Activated CD8-positive, alpha-beta memory T cell treated with anti-CD3 and anti-CD28 coated beads, Interleukin-2, amount 50 U/mL, for 48 hours (primary cell): ENCODE results near the gene STEAP1B.

Experiments used
- DNase-seq: peaks from one replicate; pipeline ENCODE4 v3.0.0-alpha.2; 2020

Gene STEAP1B

DNA sequence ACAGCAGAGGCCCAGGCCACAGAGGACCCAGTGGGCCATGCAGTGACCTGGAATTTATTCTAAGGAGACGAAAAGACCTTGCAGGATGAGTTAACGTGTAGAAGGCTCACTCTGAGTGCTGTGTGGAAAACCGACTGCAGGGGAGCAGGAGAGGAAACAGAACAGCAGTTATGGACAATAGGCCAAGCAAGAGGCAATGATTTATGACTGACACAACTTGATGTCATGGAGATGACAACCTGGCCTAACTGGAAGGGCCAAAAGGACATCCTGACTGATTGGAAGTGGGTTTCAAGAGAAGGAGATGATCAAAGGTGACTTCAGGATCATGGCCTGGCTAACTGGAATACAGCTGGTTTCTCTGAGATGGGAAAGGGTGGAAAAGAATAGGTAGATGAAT is 72.9 kb downstream of the STEAP1B start:
- DNase-seq: no peak

- no peak for DNase-seq
These were observed 73.4 kb downstream of the STEAP1B start for GRCh38 chr7:22426463-22427094.

- no peak for DNase-seq
These were observed 74.6 kb downstream of the STEAP1B start for GRCh38 chr7:22425361-22425760.

DNA sequence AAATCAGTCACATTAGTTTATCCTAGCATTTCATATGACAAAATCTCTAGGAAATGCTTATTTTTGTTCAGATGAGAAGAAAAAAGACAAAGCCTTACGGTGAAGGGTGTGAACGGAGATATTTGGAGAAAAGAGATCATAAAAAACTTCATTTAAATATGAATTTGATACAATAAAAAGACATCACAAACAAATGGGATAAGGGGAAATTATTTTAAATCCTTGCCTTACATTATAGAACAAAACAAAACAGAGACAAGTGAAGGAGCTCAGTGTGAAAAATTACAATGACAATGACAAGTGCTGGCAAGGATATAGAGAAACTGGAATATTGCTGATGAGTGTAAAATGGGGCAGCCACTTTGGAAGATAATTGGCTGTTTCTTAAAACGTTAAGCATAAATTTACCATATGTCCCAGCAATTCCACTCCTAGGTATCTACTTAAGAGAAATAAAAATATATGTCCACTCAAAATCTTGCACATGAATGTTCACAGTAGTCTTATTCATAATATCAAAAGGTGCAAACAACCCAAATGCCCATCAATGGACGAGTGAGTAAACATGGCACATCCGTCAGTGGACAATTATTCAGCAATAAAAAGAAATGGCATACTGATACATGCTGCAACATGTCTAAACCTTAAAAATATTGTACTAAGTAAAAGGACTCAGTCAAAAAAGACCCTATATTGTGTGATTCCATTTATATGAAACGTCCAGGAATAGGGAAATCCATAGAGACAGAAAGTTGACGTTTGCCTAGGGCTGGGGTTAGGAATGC is 77.0 kb downstream of the STEAP1B start:
- DNase-seq: no peak

DNA sequence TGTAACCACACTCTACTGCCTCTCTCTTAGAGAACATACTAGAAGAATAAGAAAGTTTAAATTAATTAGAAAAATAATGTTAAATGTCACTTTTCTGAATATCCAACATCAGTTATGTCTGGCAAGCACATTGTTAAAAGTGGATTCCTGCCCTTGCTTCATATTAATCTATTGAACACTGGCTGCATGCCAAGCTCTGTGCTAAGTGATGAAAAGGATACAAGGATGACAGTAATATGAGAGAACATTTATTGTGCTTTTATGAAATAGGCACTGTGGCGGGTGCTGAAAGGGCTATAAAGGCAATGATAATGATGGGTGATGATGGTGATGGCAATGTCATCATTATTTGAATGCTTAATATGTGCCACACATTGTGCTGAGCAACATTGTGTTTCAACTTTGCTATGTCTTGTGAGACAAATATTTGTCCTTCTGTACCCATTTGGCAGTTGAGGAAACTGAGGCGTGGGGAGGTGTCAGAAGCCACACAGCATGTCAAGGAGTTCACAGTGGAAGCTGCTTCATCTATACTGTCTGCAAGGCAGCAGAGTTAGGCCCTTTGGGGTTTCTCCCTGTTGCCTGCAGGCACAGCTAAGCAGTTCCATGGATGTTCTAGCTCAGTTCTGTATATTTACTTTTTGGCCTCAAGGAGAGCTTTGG is 78.9 kb downstream of the STEAP1B start:
- DNase-seq: no peak

- no peak for DNase-seq
These were observed 80.0 kb downstream of the STEAP1B start for GRCh38 chr7:22420008-22420407.

- DNase-seq: no peak
These were observed 80.5 kb downstream of the STEAP1B start for GRCh38 chr7:22419488-22419887.

DNA sequence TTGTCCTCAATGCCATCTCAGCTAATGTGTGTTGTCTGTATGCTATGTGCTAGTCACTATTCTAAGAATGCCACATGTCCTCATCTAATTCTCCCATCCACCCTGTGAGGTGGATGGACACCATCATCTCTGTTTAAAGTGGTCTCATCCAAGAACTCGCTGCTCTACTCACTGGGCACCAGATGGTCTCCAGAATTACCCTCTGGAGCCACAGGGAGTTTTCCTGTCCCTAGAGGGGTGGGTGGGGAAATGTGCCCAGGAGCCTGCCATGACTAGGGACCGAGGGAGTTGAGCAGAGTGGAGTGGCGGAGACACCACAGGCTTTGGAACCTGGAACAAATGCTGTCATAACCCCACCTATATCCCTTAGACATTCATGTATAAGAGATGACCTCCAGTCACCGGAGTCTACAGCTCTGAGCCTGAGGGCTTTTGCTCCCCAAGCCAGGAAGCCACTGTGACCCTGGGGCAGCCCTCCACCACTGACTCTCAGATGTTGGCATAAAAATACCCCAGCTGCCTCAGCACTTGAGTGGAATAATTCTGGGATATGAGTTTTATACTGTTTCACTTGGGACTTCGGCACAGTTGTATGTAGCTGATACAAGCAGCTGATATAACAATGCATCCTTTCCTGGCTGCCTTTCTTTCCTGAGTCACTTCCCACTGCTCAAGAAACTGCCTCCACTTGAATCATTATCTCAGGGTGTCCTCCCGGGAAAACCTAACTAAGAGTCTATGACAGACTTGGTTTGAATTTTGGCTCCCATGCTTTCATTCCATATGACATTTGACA is 81.5 kb downstream of the STEAP1B start:
- DNase-seq: no peak

DNA sequence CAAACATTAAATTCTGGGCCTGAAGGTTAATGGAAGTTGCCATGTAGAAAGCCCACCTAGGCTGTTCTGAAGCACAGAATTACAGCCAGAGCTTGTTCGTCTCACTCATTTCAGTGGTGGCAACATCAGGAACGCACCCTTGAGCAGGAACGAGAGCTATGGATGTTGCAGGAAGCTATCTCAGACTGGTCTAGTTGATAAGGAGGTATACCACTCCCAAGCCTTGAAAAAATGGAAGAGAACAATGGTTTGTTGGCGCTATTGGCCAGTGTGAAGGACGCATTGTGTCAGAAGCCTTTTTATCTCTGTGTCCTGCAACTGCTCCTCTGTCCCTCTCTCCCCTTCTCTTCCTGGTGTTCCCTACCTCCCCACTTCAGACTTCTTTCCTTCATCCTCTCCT is 82.1 kb downstream of the STEAP1B start:
- no peak for DNase-seq

DNA sequence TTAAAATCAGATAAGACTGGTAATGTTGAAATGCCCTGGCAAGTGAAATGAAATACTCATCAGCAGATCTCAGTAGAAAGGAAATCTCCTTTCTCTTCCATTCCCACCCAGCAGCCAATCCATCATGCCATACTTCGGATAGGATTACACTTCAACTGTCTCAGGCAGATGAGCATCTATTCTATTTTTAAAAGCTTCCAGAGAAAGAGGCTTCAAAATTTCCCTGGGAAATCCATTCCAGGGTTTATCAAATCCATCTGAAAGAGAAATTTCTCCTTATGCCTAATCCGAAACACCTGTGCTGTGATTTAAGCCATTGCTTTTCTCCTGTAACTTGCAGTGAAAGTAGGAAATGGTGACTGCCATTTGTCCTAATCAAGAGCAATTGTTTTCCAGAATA is 82.6 kb downstream of the STEAP1B start:
- no peak for DNase-seq

- DNase-seq: no peak
These were observed 85.6 kb downstream of the STEAP1B start for GRCh38 chr7:22414424-22414823.

DNA sequence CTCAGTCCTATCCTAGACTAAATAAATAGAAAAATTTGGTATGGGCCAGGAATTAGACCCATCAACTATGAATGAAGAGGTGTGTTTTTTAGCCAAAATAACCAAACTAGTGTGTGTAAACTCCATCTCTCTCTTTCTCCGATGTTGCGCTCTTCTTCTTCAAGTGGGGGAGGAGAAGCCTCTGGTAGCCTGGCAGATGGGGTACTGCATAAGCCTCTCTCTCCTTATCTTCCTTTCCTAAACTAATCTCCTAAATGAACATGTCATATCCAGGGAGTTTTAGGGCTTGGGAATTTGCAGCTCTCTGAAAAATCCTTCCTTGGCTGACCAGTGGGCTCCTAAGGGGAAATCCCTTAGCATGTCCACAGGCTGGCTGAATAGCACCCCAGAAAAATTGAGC is 86.8 kb downstream of the STEAP1B start:
- no peak for DNase-seq

DNA sequence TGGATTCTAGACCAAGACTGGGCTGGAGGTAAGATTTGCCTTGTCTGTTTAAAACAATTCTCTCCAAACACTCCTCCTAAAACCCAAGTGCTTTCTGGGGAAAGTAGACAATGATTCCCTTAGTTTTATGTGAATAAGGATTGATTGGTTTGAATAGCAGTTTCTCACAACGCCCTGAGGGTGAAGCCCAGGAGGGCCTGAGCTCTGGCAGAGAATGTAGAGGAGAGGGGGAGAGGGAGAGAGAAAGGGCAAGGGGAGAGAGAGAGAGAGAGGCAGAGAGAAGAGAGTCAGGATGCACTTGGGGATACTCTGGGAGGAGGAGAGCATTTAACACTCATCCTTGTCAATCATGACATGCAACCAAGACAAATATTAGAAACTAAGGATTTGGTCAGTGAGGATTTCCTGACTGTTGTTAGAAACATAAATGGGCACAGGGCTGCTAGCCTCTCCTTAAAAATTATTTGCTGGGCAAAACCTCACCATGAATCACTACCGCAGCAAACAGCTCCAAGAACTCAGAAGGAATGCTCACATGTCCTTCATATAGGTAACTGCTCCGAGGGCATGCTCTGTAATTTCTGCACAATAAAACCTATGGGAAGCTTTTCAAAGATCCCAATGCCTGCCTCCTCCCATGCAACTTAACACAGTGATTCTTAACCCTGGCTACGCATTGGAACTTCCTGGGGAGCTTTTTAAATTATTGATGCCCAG is 87.9 kb downstream of the STEAP1B start:
- no peak for DNase-seq

DNA sequence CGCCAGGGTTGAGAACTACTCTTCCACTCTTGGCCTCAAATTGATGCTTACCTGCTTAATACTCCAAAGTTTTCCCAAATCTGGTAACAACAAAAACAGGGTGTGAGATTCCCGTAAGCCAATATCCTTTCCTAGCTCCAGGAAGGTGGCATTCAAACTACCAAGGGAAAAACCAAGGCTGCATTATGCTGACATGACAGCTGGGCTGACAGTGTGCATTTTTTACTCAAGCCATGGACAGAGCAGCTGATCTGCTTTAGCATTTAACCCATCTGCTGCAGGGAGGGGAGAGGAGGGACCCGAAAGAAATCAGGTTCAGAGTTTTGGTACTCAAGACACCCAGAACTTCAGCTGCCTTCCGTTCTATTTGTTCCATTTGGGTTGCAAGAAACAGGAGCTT is 93.3 kb downstream of the STEAP1B start:
- DNase-seq: no peak

GRCh38 chr7:22404421-22405023 is 95.5 kb downstream of the STEAP1B start:
- no peak for DNase-seq

DNA sequence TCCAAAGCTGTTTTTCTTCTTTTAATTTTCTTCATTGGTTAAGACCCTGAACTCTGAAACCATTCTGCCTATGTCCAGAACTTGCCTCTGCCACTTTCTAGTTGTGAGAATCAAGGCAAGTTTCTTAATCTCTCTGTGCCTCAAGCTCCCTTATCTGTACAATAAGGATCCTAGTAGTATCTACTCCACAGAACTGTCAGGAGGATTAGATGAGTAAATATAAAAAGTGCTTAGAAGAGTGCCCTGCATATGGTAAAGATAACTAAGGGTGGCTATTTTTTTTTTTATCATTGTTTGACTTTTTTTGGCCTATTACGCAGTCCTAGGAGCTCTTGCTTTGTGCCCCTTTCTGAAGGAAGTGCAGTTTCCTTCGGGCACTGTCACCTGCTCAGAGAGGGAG is 96.6 kb downstream of the STEAP1B start:
- no peak for DNase-seq

GRCh38 chr7:22402250-22402649 is 97.7 kb downstream of the STEAP1B start:
- DNase-seq: no peak

DNA sequence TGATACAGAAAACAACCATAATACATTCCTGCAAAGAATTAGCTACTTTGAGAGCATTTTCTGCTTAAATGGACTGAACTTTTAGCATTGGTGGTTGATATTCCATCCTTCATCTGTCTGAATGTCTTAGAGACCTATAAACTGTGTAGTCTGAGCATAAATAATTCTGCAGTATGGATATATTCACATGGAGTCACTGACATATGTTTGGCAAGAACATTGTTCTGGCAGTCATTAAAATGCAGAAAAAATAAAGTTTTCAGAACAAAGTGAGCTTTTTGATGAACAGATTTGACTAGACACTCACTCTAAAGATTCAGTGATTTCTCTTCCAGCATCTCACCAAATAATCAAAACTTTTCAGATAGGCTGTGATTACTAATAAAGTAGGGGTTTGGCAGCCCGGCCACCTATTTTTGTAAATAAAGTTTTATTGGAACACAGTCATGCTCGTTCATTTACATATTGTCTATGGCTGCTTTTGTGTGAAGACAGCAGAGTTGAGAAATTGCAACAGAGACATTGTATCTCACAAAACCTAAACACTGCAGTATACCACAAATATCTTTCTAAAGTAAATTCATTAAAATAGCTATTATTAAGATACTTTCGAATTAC is 98.9 kb downstream of the STEAP1B start:
- DNase-seq: no peak

DNA sequence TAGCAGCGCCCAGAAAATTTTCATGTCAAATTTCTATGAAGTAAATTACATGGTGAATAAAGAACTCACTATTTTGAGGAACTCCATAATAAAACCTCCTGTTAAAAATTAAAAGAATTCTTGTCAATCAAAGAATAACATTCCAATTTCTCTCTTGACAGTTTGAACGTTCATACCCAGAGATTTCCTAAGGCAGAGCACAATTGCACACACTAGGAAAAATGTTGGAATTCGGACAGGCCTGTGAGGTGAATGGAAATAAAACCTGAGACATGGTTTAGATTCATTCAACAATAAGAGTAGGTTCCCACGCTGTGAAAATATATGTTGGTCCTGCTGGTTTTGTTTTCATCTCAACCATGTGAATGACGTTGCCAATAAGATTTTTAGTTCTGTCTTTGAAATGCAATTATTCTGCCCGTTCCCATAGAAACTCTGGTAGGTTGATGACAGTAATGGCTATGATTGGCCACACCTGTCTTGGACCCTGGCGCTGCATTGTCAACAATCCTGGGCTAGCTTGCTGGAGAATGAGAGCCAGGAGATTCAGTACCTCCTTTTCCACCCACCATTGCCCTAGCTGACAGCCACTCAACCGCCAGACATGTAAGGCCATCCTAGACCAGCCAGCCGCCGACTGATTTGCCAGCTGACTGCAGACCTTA is 99.7 kb downstream of the STEAP1B start:
- DNase-seq: no peak

GRCh38 chr7:22399546-22399945 is 100.4 kb downstream of the STEAP1B start:
- no peak for DNase-seq

DNA sequence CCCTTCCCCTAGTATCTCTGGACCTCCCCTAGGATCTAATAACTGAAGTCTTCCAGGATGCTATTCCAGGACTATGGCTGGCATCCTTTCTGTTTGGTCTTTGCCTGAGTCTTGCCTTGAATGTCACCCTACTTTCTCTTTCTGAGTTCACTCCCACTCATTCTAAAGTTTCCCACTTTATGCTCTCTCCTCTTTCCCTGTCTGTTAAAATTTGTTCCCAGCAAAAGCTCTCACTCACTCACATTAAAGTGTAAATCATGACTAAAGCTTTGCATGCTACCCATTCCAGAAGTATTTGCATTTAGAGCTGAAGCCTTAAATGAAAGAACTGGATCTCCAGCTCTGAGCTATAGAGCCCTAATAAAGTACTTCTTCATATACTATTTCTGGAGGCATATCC is 100.9 kb downstream of the STEAP1B start:
- DNase-seq: no peak
